Esophagus muscularis mucosa (tissue), 4 donors: ENCODE measurements around the gene CERS5. TPM values are rescaled to one million over a fixed set of nuclear protein-coding genes. Genes with fewer than 3 reads are reported as not detected.
A peak's percentile ranks its signal among the peaks of the same experiment; 100 is the strongest.

ENCODE experiments used
- DNase-seq: peaks from one replicate; pipeline ENCODE4 v3.0.0-alpha.2; 2017; ENCODE audit errors: extremely low spot score
- H3K27ac ChIP-seq, 4 donors: fragments of 200-600 bp; sonication (generic); replicated peaks in 1 of 4; 1 replicate in 3 of 4; 2 replicates in 1 of 4; pipeline ENCODE4 v1.5.1; 2016 to 2019; ENCODE audit warnings: mild to moderate bottlenecking in 1 of 4
- H3K27me3 ChIP-seq, 4 donors: fragments of 200-600 bp; sonication (generic); one replicate each; pipeline versions ENCODE4 v1.5.1 to v1.6.0; 2016 to 2019
- H3K36me3 ChIP-seq, 4 donors: fragments of 200-600 bp; sonication (generic); one replicate each; pipeline ENCODE4 v1.5.1; 2016 to 2019
- H3K4me1 ChIP-seq, 4 donors: fragments of 200-600 bp; sonication (generic); one replicate each; pipeline ENCODE4 v1.5.1; 2016 to 2019
- H3K4me3 ChIP-seq, 4 donors: fragments of 200-600 bp; sonication (generic); 1 replicate in 2 of 4; 2 replicates in 2 of 4; pipeline ENCODE4 v1.5.1; 2016 to 2019; ENCODE audit warnings: mild to moderate bottlenecking in 4 of 4, moderate library complexity in 1 of 4
- H3K9me3 ChIP-seq, 4 donors: fragments of 200-600 bp; sonication (generic); 1 replicate in 3 of 4; 2 replicates in 1 of 4; pipeline ENCODE4 v1.5.1; 2016 to 2019
- EP300 ChIP-seq: sonication (generic); formaldehyde crosslinking; IDR thresholded peaks from one replicate; pipeline ENCODE4 v1.6.1; 2017; ENCODE audit warnings: antibody characterized with exemption
- POLR2A ChIP-seq: fragments of 450-650 bp; IDR thresholded peaks from one replicate; pipeline ENCODE4 v1.6.1; 2017; ENCODE audit warnings: antibody characterized with exemption, moderate library complexity, mild to moderate bottlenecking, low read depth
- POLR2AphosphoS5 ChIP-seq, 2 donors: sonication (generic); formaldehyde crosslinking; IDR thresholded peaks; one replicate each; pipeline ENCODE4 v1.6.1; 2017; ENCODE audit warnings: antibody characterized with exemption in 2 of 2
- WGBS: methylation state at CpG from one replicate; pipeline ENCODE4 v1.1.5; 2018; 5-methylcytosine and 5-hydroxymethylcytosine counted together
- intact Hi-C: fragments of 100-400 bp; cut with DNase I; formaldehyde crosslinking; loops from one replicate; pipeline ENCODE4 v1.15.1; 2023
- total RNA-seq, 4 donors: library from RNA; depleted of rRNA; stranded (reverse); fragments of >200 nt; gene quantifications; one replicate each; pipeline versions ENCODE4 v1.1.0 to v1.2.1, GENCODE V29; 2016
- TF ChIP-seq, protein P1 (sequence below), 3 experiments: fragments of 200-600 bp in 2 of 3; fragments of 450-650 bp in 1 of 3; sonication (generic) in 2 of 3; IDR thresholded peaks; one replicate each; pipeline ENCODE4 v1.5.1; 2017 to 2019; ENCODE audit warnings: antibody characterized with exemption in 3 of 3, mild to moderate bottlenecking in 2 of 3, moderate library complexity in 1 of 3

CERS5 gene
- total RNA-seq, 4 donors from 2014 or later: 23.0 to 33.6 (median 27.5) TPM

DNA sequence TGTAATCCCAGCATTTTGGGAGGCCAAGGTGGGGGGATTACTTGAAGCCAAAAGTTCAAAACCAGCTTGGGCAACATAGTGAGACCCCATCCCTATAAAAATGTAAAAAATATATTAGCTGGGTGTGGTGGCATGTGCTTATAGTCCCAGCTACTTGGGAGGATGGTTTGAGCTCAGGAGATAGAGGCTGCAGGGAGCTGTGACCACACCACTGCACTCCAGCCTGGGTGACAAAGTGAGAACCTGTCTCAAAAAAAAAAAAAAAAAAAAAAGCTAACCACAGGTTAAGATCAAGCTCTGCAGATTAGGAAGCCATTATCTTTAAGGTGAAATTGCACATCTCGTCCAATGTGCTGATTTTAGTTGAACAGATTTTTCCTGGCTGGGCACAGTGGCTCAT lies 23.7 kb upstream of the CERS5 start:
- no peak for DNase-seq
- Histone ChIP-seq H3K4me3 (no peak overlapping the region), H3K27me3 (no peaks in the 10 kb centered on the region), H3K4me1 (peaks cover 22 to 33% (median 28%) of the 10 kb centered on the region in 4 donors), H3K9me3 (no peaks in the 10 kb centered on the region), H3K27ac (no peak overlapping the region), H3K36me3 (peaks cover 21 to 53% (median 44%) of the 10 kb centered on the region in 4 donors)
- WGBS: 94% methylated on average over 1 of the region's 1 CpG
- TF ChIP-seq, protein P1, sequence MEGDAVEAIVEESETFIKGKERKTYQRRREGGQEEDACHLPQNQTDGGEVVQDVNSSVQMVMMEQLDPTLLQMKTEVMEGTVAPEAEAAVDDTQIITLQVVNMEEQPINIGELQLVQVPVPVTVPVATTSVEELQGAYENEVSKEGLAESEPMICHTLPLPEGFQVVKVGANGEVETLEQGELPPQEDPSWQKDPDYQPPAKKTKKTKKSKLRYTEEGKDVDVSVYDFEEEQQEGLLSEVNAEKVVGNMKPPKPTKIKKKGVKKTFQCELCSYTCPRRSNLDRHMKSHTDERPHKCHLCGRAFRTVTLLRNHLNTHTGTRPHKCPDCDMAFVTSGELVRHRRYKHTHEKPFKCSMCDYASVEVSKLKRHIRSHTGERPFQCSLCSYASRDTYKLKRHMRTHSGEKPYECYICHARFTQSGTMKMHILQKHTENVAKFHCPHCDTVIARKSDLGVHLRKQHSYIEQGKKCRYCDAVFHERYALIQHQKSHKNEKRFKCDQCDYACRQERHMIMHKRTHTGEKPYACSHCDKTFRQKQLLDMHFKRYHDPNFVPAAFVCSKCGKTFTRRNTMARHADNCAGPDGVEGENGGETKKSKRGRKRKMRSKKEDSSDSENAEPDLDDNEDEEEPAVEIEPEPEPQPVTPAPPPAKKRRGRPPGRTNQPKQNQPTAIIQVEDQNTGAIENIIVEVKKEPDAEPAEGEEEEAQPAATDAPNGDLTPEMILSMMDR (IDR thresholded peaks at IDR 0.05): no peak
- TF ChIP-seq POLR2A: no peak
- no peak for TF ChIP-seq EP300
- TF ChIP-seq POLR2AphosphoS5 (IDR thresholded peaks at IDR 0.05): no peak
- intact Hi-C loops: no loop called here

DNA sequence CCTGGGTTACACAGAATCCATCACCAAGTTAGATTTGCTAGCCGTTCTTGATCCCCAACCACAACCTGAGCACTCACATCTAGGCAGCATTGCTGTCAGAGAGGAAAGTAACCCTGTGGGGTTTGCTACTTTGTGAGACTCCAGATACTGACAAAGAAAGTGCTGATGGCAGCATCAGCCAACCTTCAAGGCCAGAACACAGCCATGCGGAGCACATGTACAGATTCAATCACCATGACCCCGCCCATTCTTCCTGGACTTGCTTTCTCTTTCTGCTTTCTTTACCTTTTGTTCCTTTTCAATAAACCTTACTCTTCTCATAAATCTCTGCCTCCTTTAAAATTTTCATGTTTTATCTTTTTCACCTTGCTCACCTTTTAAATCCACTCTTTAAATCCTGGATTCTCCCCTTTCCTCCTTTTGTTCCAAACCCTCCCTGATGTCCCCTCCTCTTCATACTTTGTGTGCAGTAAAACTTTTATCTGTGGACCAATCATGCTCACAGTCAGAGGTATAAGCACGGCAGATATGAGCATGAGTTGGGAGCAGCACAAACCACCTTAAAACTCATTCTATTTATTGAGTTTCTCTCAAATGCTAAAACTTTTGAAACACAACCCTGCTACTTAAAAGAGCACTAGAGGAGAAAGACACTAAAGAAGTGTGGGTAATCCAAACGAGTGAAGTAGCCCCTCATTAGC lies 21.9 kb upstream of the CERS5 start:
- intact Hi-C loops: loop anchor here (10.0 kb wide), 1 partner anchor 224 kb away; the partner anchor contains the start of gene AQP5
- no peaks in the 10 kb centered on the region for H3K9me3 ChIP-seq

DNA sequence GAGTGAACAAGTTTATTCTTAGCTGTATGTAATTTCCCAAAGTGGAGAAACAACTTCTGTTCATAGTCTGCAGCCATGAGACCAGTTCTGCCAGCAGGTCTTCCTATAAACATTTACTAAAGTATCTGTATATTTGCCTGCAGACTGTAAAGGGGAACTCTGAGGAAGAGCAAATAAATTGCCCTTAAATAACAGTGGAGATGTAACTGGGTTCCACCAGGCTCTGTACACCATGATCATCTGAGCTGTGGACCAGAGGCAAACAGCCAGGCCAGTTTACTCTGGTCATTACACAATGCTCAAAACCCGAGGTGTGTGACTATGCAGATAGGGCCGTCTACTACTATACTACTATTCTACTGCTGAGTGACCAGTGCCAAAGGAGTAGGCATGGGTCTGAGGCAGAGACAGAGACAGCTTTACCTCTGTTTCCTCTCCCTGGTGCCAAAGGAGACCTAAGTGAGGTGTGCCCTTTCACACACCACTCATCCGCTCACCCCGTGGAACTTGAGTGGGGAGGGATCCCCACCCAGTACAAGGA lies 21.1 kb upstream of the CERS5 start:
- 76% methylated on average over 4 of the region's 4 CpGs for WGBS
- TF ChIP-seq POLR2AphosphoS5 (IDR thresholded peaks at IDR 0.05) (no peak), EP300 (no peak), POLR2A (no peak)
- TF ChIP-seq, protein P1 (IDR thresholded peaks at IDR 0.05): no peak
- Histone ChIP-seq H3K4me1 (peaks cover 22 to 43% (median 29%) of the 10 kb centered on the region in 4 donors), H3K27ac (peak overlapping the region; percentile 45 to 66 (median 58)), H3K27me3 (no peaks in the 10 kb centered on the region), H3K36me3 (peaks cover 12 to 39% (median 27%) of the 10 kb centered on the region in 4 donors), H3K9me3 (no peaks in the 10 kb centered on the region), H3K4me3 (no peak overlapping the region)
- intact Hi-C loops: loop anchor here (10.0 kb wide), 1 partner anchor 224 kb away; the partner anchor contains the start of gene AQP5
- no peak for DNase-seq

More for the DNA sequence above, 21.9 kb upstream of the CERS5 start:
- Histone ChIP-seq H3K4me3 (no peak overlapping the region), H3K27ac (peak overlapping the region in 3 of 4 donors; percentile 45 to 66 (median 62)), H3K27me3 (no peaks in the 10 kb centered on the region), H3K4me1 (peaks cover 22 to 43% (median 29%) of the 10 kb centered on the region in 4 donors), H3K36me3 (peaks cover 12 to 43% (median 30%) of the 10 kb centered on the region in 4 donors)
- TF ChIP-seq EP300: no peak
- no peak for TF ChIP-seq POLR2A
- TF ChIP-seq, protein P1 (IDR thresholded peaks at IDR 0.05): no peak
- TF ChIP-seq POLR2AphosphoS5 (IDR thresholded peaks at IDR 0.05): no peak
- WGBS: 87% methylated on average over 5 of the region's 5 CpGs
- no peak for DNase-seq

GRCh38 chr12:50187084-50187900 lies 20.1 kb upstream of the CERS5 start:
- WGBS: 54% methylated on average over 4 of the region's 7 CpGs
- no peaks in the 10 kb centered on the region for H3K9me3 ChIP-seq
- peaks cover 22 to 43% (median 29%) of the 10 kb centered on the region in 4 donors for H3K4me1 ChIP-seq
- peak overlapping the region; percentile 45 to 62 (median 52) for H3K27ac ChIP-seq
- H3K27me3 ChIP-seq: no peaks in the 10 kb centered on the region
- DNase-seq: no peak
- peaks cover 10 to 37% (median 19%) of the 10 kb centered on the region in 4 donors for H3K36me3 ChIP-seq
- intact Hi-C loops: loop anchor here (10.0 kb wide), 1 partner anchor 222 kb away; the partner anchor contains the start of gene AQP5
- no peak overlapping the region for H3K4me3 ChIP-seq
- TF ChIP-seq, protein P1 (IDR thresholded peaks at IDR 0.05): no peak
- TF ChIP-seq EP300: no peak
- TF ChIP-seq POLR2A: no peak
- no peak for TF ChIP-seq POLR2AphosphoS5 (IDR thresholded peaks at IDR 0.05)
